ENCODE results near the gene RUNX1. TPM values are rescaled to one million over a fixed set of nuclear protein-coding genes. Genes with fewer than 3 reads are reported as not detected.
A peak's percentile ranks its signal among the peaks of the same experiment; 100 is the strongest.

The RUNX1 gene
- total and polyA plus RNA-seq, 7 donors: 8.7 to 230 (median 30.1) TPM

DNA sequence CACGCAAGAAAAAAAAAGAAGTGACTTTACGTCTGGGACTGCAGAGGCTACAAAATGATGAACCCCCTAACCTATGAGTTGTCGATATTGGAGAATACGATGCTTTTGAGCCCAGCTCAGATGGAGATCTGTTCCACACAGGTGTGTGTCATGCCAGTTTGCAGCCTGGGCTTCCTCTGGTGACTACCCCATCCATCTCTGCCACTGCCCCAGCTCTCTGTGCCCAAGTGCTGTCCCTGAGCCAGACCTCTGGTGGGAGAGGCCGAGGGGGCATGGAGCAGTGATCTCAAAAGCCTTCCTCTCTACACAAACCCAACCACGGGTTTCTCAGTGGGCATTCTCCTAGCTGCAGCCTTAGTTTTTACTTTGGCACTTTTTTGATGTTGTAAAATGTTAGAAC, 239.3 kb downstream of the RUNX1 start:
- Histone ChIP-seq H3K9me3 (no peaks in the 10 kb centered on the region), H3K27me3 (ENCODE audit: insufficient read depth in 3 of 3, low read length in 2 of 3) (no peaks in the 10 kb centered on the region), H3K4me3 (no peak overlapping the region), H3K4me1 (peaks cover 31% of the 10 kb centered on the region), H3K36me3 (ENCODE audit: insufficient read depth in 1 of 2, low read depth in 1 of 2) (peaks cover 4 to 61% of the 10 kb centered on the region in 2 donors), H3K27ac (no peak overlapping the region)
- TF ChIP-seq, protein P1, sequence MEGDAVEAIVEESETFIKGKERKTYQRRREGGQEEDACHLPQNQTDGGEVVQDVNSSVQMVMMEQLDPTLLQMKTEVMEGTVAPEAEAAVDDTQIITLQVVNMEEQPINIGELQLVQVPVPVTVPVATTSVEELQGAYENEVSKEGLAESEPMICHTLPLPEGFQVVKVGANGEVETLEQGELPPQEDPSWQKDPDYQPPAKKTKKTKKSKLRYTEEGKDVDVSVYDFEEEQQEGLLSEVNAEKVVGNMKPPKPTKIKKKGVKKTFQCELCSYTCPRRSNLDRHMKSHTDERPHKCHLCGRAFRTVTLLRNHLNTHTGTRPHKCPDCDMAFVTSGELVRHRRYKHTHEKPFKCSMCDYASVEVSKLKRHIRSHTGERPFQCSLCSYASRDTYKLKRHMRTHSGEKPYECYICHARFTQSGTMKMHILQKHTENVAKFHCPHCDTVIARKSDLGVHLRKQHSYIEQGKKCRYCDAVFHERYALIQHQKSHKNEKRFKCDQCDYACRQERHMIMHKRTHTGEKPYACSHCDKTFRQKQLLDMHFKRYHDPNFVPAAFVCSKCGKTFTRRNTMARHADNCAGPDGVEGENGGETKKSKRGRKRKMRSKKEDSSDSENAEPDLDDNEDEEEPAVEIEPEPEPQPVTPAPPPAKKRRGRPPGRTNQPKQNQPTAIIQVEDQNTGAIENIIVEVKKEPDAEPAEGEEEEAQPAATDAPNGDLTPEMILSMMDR (IDR thresholded peaks at IDR 0.05): no peak
- no peak for DNase-seq
- intact Hi-C loops (cut with DNase I): no loop called here
- peak in 1 of 4 donors; percentile 10 for ATAC-seq
- WGBS, 3 donors: 88 to 96% (median 93%) methylated on average over 6 of the region's 6 CpGs

DNA sequence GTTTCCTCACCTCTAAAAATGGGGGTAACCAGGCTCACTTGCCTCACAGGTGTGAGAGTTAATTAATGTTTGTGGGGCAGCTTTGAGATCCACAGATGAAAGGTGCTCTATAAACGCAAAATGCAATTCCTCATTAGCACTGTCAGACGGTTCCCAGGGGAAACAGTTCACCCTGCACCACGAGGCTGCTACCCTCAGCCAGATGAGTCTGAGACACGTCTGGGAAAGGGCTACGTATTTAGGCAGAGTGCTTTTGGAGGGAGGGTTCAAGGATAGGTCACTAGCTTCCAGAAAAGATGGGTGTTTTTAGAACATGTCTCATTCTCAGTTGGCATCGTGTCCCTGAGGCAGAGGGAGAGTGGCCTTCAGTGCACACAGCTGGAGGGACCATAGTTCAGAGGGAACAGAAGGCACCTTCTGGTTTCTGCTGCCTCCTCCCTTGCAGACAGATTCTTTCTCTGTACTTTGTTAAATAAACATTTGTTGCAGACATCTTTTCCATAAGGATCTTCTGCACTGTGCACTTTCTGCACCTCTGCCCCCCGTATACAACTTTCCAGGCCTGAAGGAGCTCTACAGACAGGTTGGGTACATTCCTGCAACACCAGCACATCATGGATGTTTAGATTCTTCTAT, 240.4 kb downstream of the RUNX1 start:
- TF ChIP-seq, protein P1 (IDR thresholded peaks at IDR 0.05): no peak
- WGBS, 3 donors: 42 to 60% (median 55%) methylated on average over 7 of the region's 7 CpGs
- ATAC-seq (peak; percentile 51 to 84 (median 66)), DNase-seq (no peak)
- Histone ChIP-seq H3K4me3 (no peak overlapping the region), H3K36me3 (ENCODE audit: insufficient read depth in 1 of 2, low read depth in 1 of 2) (peaks cover 4 to 57% of the 10 kb centered on the region in 2 donors), H3K27me3 (ENCODE audit: insufficient read depth in 3 of 3, low read length in 2 of 3) (no peaks in the 10 kb centered on the region), H3K27ac (peak overlapping the region; percentile 62), H3K4me1 (peaks cover 31% of the 10 kb centered on the region), H3K9me3 (no peaks in the 10 kb centered on the region)
- intact Hi-C loops (cut with DNase I): no loop called here

DNA sequence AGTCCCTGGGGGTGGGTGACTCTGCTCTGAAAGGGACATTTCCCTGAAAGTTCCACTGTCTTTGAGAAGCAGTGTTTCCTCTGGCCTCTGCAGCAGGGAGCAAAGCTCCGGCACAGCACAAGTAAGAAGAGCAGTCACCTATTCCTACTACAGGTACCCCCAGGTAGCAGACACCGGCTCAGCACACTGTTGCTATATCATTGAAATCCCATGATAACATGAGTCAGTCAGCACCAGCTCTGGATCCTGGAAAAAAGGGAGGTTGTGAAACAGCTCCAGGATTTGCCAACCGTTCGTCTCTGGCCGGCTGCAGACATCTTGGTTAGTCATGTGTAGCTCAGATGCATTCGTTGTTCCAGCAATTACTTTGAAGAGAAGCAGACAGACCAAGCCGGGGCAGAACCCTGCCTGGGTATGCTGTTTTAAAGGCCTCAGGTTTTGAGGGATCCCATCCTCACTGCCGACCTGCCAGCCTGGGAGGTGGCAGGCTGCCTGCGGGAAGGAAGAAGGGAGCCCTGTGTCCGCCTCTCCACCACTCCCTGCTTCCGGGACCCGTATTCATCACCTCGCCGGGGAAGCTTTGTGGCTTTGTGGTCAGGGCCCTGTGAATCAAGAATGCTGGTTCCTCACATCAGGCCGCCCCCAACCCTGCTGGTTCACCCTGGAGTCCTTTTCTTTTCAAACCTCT, 241.1 kb downstream of the RUNX1 start:
- Histone ChIP-seq H3K4me1 (peaks cover 29% of the 10 kb centered on the region), H3K27ac (peak overlapping the region; percentile 62), H3K4me3 (no peak overlapping the region), H3K27me3 (ENCODE audit: insufficient read depth in 3 of 3, low read length in 2 of 3) (no peaks in the 10 kb centered on the region), H3K36me3 (ENCODE audit: insufficient read depth in 1 of 2, low read depth in 1 of 2) (peaks cover 4 to 54% of the 10 kb centered on the region in 2 donors), H3K9me3 (no peaks in the 10 kb centered on the region)
- ATAC-seq (peak; percentile 36 to 75 (median 70)), DNase-seq (peak in 1 of 2 donors; percentile 66)
- intact Hi-C loops (cut with DNase I): no loop called here
- WGBS, 3 donors: 81 to 88% (median 82%) methylated on average over 15 of the region's 15 CpGs
- TF ChIP-seq, protein P1 (IDR thresholded peaks at IDR 0.05): no peak

DNA sequence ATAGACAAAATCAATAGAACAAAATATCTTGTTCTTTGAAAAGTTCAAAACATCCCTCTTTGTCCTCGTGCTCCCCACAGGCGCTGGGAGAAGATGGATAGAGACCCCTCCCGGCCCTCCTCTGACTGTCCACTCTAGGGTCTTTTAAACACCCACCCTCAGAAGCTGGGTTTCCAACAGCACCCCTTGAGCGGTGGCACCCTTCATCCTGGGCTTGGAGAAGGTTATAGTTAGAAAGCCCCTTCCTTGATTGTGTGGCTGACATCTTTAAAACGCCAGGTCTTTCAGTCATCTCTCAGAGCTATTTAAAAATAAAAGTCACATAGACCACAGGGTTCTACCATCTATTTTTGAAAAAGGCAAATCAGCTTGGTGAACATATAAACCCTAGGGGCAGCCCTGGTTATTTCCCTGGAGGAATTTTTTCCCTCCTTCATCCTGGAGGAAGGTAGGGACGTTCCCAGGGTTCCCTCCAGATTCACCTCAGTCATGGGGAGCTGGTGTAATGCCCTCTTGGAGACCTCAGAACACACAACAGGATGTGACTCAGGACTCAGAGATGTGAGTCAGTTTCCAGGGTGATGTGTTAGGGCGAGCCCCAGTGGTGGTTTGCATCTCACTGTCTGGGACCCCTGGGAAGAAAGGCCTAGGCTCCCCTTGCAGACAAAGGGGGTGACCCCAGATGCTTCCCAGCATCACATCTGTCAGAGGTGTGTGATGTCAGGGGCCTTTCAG, 241.8 kb downstream of the RUNX1 start:
- Histone ChIP-seq H3K27ac (peak overlapping the region; percentile 62), H3K9me3 (no peaks in the 10 kb centered on the region), H3K27me3 (ENCODE audit: insufficient read depth in 3 of 3, low read length in 2 of 3) (no peaks in the 10 kb centered on the region), H3K4me1 (peaks cover 28% of the 10 kb centered on the region), H3K36me3 (ENCODE audit: insufficient read depth in 1 of 2, low read depth in 1 of 2) (peaks cover 4 to 60% of the 10 kb centered on the region in 2 donors), H3K4me3 (no peak overlapping the region)
- DNase-seq: no peak
- TF ChIP-seq, protein P1 (IDR thresholded peaks at IDR 0.05): no peak
- WGBS, 3 donors: 87 to 91% (median 89%) methylated on average over 7 of the region's 7 CpGs
- ATAC-seq: peak; percentile 32 to 69 (median 54)
- intact Hi-C loops (cut with DNase I): no loop called here

Measured in psoas muscle (tissue), 8 donors.